Heart left ventricle (tissue), 16 donors: ENCODE results near the gene ALK. TPM values are rescaled to one million over a fixed set of nuclear protein-coding genes. Genes with fewer than 3 reads are reported as not detected.

Experiments
- ATAC-seq, 4 donors: fragments of 200-7000 bp; cut with Tn5 transposase; one replicate each; pipeline ENCODE4 v1.9.1; 2020 to 2022; ENCODE audit warnings: moderate library complexity in 4 of 4, mild to moderate bottlenecking in 3 of 4, moderate number of reproducible peaks in 1 of 4
- DNase-seq, 5 donors: peaks; one replicate each; pipeline ENCODE4 v3.0.0-alpha.2; 2020
- H3K27ac ChIP-seq, 12 donors: fragments of 200-600 bp; sonication (generic) in 4 of 12; one replicate each; pipeline versions ENCODE4 v1.5.0 to v1.8.0; 2016 to 2022; ENCODE audit warnings: mild to moderate bottlenecking in 2 of 12
- H3K27me3 ChIP-seq, 9 donors: fragments of 200-600 bp; sonication (generic) in 2 of 9; one replicate each; pipeline versions ENCODE4 v1.5.1 to v1.8.0; 2016 to 2022; ENCODE audit warnings: mild to moderate bottlenecking in 3 of 9
- H3K36me3 ChIP-seq, 9 donors: fragments of 200-600 bp; sonication (generic) in 2 of 9; one replicate each; pipeline versions ENCODE4 v1.5.0 to v1.8.0; 2018 to 2022; ENCODE audit warnings: mild to moderate bottlenecking in 2 of 9
- H3K4me1 ChIP-seq, 12 donors: fragments of 200-600 bp; sonication (generic) in 4 of 12; one replicate each; pipeline versions ENCODE4 v1.5.0 to v1.8.0; 2016 to 2022; ENCODE audit warnings: mild to moderate bottlenecking in 3 of 12
- H3K4me3 ChIP-seq, 12 donors: fragments of 200-600 bp; sonication (generic) in 4 of 12; one replicate each; pipeline versions ENCODE4 v1.5.0 to v1.8.0; 2017 to 2022; ENCODE audit warnings: mild to moderate bottlenecking in 9 of 12, moderate library complexity in 4 of 12
- H3K9me3 ChIP-seq, 12 donors: fragments of 200-600 bp; sonication (generic) in 4 of 12; one replicate each; pipeline versions ENCODE4 v1.5.0 to v1.8.0; 2016 to 2022; ENCODE audit warnings: mild to moderate bottlenecking in 1 of 12
- POLR2A ChIP-seq, 2 donors: fragments of 450-650 bp; IDR thresholded peaks; one replicate each; pipeline ENCODE4 v1.6.1; 2017; ENCODE audit warnings: antibody characterized with exemption in 2 of 2, mild to moderate bottlenecking in 2 of 2, moderate library complexity in 2 of 2
- WGBS, 4 donors: extraction: QIAGEN DNeasy Blood & Tissue Kit in 2 of 4; methylation state at CpG; one replicate each; pipeline versions ENCODE4 v1.1.5 to v1.1.7; 2013 to 2018; 5-methylcytosine and 5-hydroxymethylcytosine counted together
- intact Hi-C, 10 donors: fragments of 100-400 bp; cut with DNase I; formaldehyde crosslinking; loops; one replicate each; pipeline versions ENCODE4 v1.11.1 to v1.14.2; 2022
- polyA plus RNA-seq, 2 donors: library from polyadenylated mRNA; stranded (reverse); fragments of 200-250 nt; gene quantifications; one replicate each; pipeline ENCODE4 v1.2.3, GENCODE V29; 2013
- total RNA-seq, 9 donors: library from RNA; depleted of rRNA in 2 of 9; stranded (reverse); fragments of >200 nt in 2 of 9; fragmentation: NEBNext Ultra II Directional in 3 of 9; extraction: Animal tissue kit (Norgen Biotek cat#: 25700) in 3 of 9; gene quantifications; one replicate each; pipeline versions ENCODE4 v1.1.0 to v1.2.4, GENCODE V29; 2016 to 2023
- TF ChIP-seq, protein P1 (sequence below), 12 donors: fragments of 200-600 bp; sonication (generic) in 4 of 12; IDR thresholded peaks; one replicate each; pipeline versions ENCODE4 v1.5.0 to v1.8.0; 2018 to 2022; ENCODE audit warnings: antibody characterized with exemption in 12 of 12, mild to moderate bottlenecking in 5 of 12
- donor health status: ischemic (EF 13 %, LVEDD 7.1; RV severe dilation, severe dysfunction).
- donor health status: healthy with polysubstance abuse.
- donor health status: DM: no; HTN: yes; CAD: no.
- donor health status: DM: no; HTN: no; CAD: no.
- donor health status: ischemic (EF 25% LVEDD 6.9; RV normal size, moderate dysfunction).
- donor health status: ischemic (EF 25% LVEDD 5.7; RV mildly dilated, moderate dysfunction).
- donor health status: healthy.
- donor health status: DM: yes; HTN: yes; CAD: no.
- donor health status: ischemic (EF 35%, LVEDD 5.7; RV mildly dilated, moderate dysfunction).
- donor health status: nonischemic (EF 11% LVEDD 7.7; RV severe dilation, severe dysfunction).
- donor health status: DM: yes; HTN: yes; CAD: no.
- donor health status: PGD.
- donor health status: ischemic (EF 29% LVEDD 5.4; RV normal size, mild dysfunction).
- donor health status: nonischemic (EF 23%, LVEDD 6.1; RV moderate dilation, normal function).

Gene ALK
- total and polyA plus RNA-seq, 11 donors = 0.05 to 0.50 (median 0.13) TPM; not detected in 5

DNA sequence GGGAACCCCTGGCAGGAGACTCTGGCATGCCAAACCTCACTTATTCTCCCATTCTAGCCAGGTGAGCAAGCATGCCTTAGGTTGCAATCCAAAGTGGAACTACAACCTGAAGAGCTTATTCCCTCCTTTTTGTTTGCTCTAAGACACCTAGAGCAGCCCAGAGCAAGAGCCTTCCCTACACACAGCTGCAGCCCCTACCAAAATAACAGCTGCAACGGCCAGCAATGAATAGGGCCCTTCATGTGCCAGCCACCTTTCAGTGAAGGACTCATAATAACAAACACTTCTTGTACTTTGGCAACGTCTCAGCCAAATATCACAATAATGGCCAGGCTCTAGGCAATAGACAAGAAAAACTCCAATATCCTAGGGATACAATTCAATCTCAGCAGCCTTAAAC is 178.7 kb downstream of the ALK start:
- TF ChIP-seq POLR2A (IDR thresholded peaks at IDR 0.05) = no peak
- TF ChIP-seq, protein P1, sequence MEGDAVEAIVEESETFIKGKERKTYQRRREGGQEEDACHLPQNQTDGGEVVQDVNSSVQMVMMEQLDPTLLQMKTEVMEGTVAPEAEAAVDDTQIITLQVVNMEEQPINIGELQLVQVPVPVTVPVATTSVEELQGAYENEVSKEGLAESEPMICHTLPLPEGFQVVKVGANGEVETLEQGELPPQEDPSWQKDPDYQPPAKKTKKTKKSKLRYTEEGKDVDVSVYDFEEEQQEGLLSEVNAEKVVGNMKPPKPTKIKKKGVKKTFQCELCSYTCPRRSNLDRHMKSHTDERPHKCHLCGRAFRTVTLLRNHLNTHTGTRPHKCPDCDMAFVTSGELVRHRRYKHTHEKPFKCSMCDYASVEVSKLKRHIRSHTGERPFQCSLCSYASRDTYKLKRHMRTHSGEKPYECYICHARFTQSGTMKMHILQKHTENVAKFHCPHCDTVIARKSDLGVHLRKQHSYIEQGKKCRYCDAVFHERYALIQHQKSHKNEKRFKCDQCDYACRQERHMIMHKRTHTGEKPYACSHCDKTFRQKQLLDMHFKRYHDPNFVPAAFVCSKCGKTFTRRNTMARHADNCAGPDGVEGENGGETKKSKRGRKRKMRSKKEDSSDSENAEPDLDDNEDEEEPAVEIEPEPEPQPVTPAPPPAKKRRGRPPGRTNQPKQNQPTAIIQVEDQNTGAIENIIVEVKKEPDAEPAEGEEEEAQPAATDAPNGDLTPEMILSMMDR (IDR thresholded peaks at IDR 0.05) = no peak
- DNase-seq (no peak), ATAC-seq (no peak)
- Histone ChIP-seq H3K9me3 (no peaks in the 10 kb centered on the region), H3K4me3 (no peak overlapping the region), H3K4me1 (no peaks in the 10 kb centered on the region), H3K27ac (no peak overlapping the region), H3K27me3 (peaks cover 0 to 3% (median 0%) of the 10 kb centered on the region in 9 donors), H3K36me3 (no peaks in the 10 kb centered on the region)
- intact Hi-C loops = no loop called here
- 44 to 60% (median 48%) methylated on average over 2 of the region's 2 CpGs for WGBS, 4 donors

DNA sequence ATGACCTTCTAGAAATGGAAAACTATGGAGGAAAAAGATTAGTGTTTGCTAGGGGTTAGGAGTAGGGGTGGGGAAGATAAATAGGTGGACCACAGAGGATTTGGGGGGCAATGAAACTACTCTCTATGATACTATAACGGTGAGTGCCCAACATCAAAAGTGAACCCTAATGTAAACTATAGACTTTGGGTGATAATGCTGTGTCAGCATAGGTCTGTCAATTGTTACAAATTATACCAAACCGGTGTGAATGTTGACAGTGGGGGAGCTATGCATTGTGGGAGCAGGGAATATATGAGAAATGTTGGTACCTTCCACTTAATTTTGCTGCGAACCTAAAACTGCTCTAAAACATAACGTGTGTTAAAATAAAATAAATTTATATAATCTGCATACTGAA is 180.3 kb downstream of the ALK start:
- Histone ChIP-seq H3K4me3 (no peak overlapping the region), H3K9me3 (no peaks in the 10 kb centered on the region), H3K27ac (no peak overlapping the region), H3K36me3 (no peaks in the 10 kb centered on the region), H3K4me1 (no peaks in the 10 kb centered on the region), H3K27me3 (peaks cover 0 to 3% (median 0%) of the 10 kb centered on the region in 9 donors)
- no peak for ATAC-seq
- WGBS, 4 donors = 89 to 94% (median 90%) methylated on average over 4 of the region's 4 CpGs
- intact Hi-C loops = no loop called here
- no peak for DNase-seq
- TF ChIP-seq, protein P1 (IDR thresholded peaks at IDR 0.05) = no peak
- no peak for TF ChIP-seq POLR2A (IDR thresholded peaks at IDR 0.05)

DNA sequence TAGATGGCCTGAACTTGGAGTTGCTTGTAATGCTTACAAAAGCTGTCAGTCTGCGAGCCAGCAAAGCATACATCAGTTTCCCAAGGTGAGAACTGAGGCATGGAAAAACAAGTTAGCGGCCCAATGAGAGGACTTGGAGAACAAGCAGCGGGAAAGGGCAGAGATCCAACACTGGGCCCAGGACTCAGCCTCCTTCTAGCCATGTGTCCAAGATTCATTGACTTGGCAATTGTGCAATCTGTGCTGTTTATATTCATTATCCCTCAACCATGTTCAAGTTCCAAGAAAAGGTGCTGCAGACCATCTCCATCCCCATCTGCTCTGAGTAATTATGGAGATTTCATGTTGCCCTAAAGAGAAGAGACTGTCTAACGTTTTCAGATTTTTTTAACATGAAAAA is 187.4 kb downstream of the ALK start:
- Histone ChIP-seq H3K9me3 (no peaks in the 10 kb centered on the region), H3K36me3 (no peaks in the 10 kb centered on the region), H3K4me3 (no peak overlapping the region), H3K27ac (no peak overlapping the region), H3K4me1 (no peaks in the 10 kb centered on the region), H3K27me3 (peaks cover 0 to 6% (median 0%) of the 10 kb centered on the region in 9 donors)
- DNase-seq = no peak
- WGBS, 4 donors = 63 to 75% (median 70%) methylated on average over 4 of the region's 4 CpGs
- intact Hi-C loops = no loop called here
- no peak for TF ChIP-seq POLR2A (IDR thresholded peaks at IDR 0.05)
- TF ChIP-seq, protein P1 (IDR thresholded peaks at IDR 0.05) = no peak
- ATAC-seq = no peak

DNA sequence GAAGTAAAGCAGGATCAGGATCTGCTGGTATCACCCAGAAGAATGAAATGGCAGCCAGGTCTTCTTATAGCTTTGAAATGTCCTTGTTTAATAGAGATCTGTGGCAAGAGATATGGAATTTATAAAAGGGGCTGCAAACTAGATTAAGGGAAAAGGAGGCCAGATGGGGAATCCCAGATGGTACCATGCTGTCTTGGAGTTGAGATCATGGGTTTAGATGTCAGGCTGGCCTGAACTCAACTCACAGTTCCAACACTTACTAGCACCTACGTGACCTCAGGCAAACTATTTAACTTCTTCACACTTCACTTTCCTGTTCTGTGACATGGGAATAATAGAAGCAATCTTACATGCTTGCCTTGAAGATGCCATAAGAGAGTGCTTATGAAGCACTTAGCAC is 188.2 kb downstream of the ALK start:
- DNase-seq = no peak
- no peak for ATAC-seq
- H3K27me3 ChIP-seq = peaks cover 0 to 6% (median 0%) of the 10 kb centered on the region in 9 donors
- H3K27ac ChIP-seq = no peak overlapping the region
- H3K36me3 ChIP-seq = no peaks in the 10 kb centered on the region
- no peaks in the 10 kb centered on the region for H3K9me3 ChIP-seq
- 65 to 83% (median 76%) methylated on average over 1 of the region's 1 CpG for WGBS, 4 donors
- H3K4me3 ChIP-seq = no peak overlapping the region
- intact Hi-C loops = no loop called here
- H3K4me1 ChIP-seq = no peaks in the 10 kb centered on the region
- no peak for TF ChIP-seq POLR2A (IDR thresholded peaks at IDR 0.05)
- TF ChIP-seq, protein P1 (IDR thresholded peaks at IDR 0.05) = no peak
